Measurements from ENCODE around the gene GGCX. TPM values are rescaled to one million over a fixed set of nuclear protein-coding genes. Genes with fewer than 3 reads are reported as not detected.

Gene GGCX
- total RNA-seq, 1 donor from 2014 or later = 58.2 TPM

- no peaks in the 10 kb centered on the region for H3K9me3 Mint-ChIP-seq
- TF ChIP-seq CTCF (IDR thresholded peaks at IDR 0.05; ENCODE audit: unreplicated experiment) = no peak
These were observed 29.7 kb upstream of the GGCX start for GRCh38 chr2:85590950-85591349.

GRCh38 chr2:85589982-85590791 is 28.9 kb upstream of the GGCX start:
- H3K9me3 Mint-ChIP-seq = no peaks in the 10 kb centered on the region
- TF ChIP-seq CTCF (IDR thresholded peaks at IDR 0.05; ENCODE audit: unreplicated experiment) = no peak
- peak overlapping the region; percentile 26 for H3K27ac Mint-ChIP-seq
- no peak for DNase-seq (ENCODE audit: low spot score in 2 of 2, unreplicated experiment in 2 of 2)
- peaks cover 9% of the 10 kb centered on the region for H3K4me1 Mint-ChIP-seq
- no peaks in the 10 kb centered on the region for H3K27me3 Mint-ChIP-seq (ENCODE audit: low read depth)
- no peaks in the 10 kb centered on the region for H3K36me3 Mint-ChIP-seq
- no peak overlapping the region for H3K4me3 Mint-ChIP-seq

More at GRCh38 chr2:85590950-85591349, 29.7 kb upstream of the GGCX start:
- no peak for DNase-seq (ENCODE audit: low spot score in 2 of 2, unreplicated experiment in 2 of 2)
- H3K4me1 Mint-ChIP-seq = peaks cover 11% of the 10 kb centered on the region
- H3K36me3 Mint-ChIP-seq = no peaks in the 10 kb centered on the region
- no peak overlapping the region for H3K27ac Mint-ChIP-seq
- no peaks in the 10 kb centered on the region for H3K27me3 Mint-ChIP-seq (ENCODE audit: low read depth)
- H3K4me3 Mint-ChIP-seq = no peak overlapping the region

- DNase-seq (ENCODE audit: low spot score in 2 of 2, unreplicated experiment in 2 of 2) = no peak
- H3K36me3 Mint-ChIP-seq = no peaks in the 10 kb centered on the region
- no peak overlapping the region for H3K4me3 Mint-ChIP-seq
- H3K27me3 Mint-ChIP-seq (ENCODE audit: low read depth) = no peaks in the 10 kb centered on the region
- H3K9me3 Mint-ChIP-seq = no peaks in the 10 kb centered on the region
- peaks cover 3% of the 10 kb centered on the region for H3K4me1 Mint-ChIP-seq
- TF ChIP-seq CTCF (IDR thresholded peaks at IDR 0.05; ENCODE audit: unreplicated experiment) = no peak
- no peak overlapping the region for H3K27ac Mint-ChIP-seq
These were observed 27.9 kb upstream of the GGCX start for GRCh38 chr2:85589181-85589580.

- Mint-ChIP-seq H3K27me3 (ENCODE audit: low read depth) (no peaks in the 10 kb centered on the region), H3K4me3 (no peak overlapping the region), H3K27ac (no peak overlapping the region), H3K36me3 (no peaks in the 10 kb centered on the region), H3K9me3 (no peaks in the 10 kb centered on the region), H3K4me1 (peaks cover 3% of the 10 kb centered on the region)
- TF ChIP-seq CTCF (IDR thresholded peaks at IDR 0.05; ENCODE audit: unreplicated experiment) = no peak
- no peak for DNase-seq (ENCODE audit: low spot score in 2 of 2, unreplicated experiment in 2 of 2)
These were observed 27.4 kb upstream of the GGCX start for GRCh38 chr2:85588645-85589044.

GRCh38 chr2:85588236-85588635 is 26.9 kb upstream of the GGCX start:
- Mint-ChIP-seq H3K9me3 (no peaks in the 10 kb centered on the region), H3K36me3 (no peaks in the 10 kb centered on the region), H3K4me3 (no peak overlapping the region), H3K27me3 (ENCODE audit: low read depth) (no peaks in the 10 kb centered on the region), H3K4me1 (peaks cover 3% of the 10 kb centered on the region), H3K27ac (no peak overlapping the region)
- no peak for DNase-seq (ENCODE audit: low spot score in 2 of 2, unreplicated experiment in 2 of 2)
- no peak for TF ChIP-seq CTCF (IDR thresholded peaks at IDR 0.05; ENCODE audit: unreplicated experiment)

Measured in mesothelial cell of epicardium (in vitro differentiated cells).